Measurements from ENCODE around the gene KNG1. TPM values are rescaled to one million over a fixed set of nuclear protein-coding genes. Genes with fewer than 3 reads are reported as not detected.

The KNG1 gene
- total RNA-seq, 3 donors from 2014 or later: 0.48 TPM; not detected in 2

DNA sequence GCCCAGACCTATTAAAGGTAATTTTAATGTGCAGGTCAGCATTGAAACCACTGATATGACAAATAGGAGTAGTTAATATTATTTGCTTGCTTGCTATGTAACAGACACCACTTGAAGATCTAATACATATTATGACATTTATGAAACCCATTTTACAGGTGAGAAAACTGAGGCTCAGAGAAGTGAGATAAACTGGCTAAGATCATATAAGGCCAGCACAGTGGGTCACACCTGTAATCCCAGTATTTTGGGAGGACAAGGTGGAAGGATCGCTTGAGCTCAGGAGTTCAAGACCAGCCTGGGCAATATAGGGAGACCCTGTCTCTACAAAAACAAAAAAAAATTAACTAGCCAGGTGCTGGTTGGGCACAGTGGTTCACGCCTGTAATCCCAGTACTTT lies 33.2 kb downstream of the KNG1 start:
- no peak overlapping the region for H3K27ac ChIP-seq
- DNase-seq (ENCODE audit: low spot score in 2 of 2): no peak
- intact Hi-C loops (cut with DNase I; ENCODE audit: low total_unique reads): no loop called here
- H3K9me3 ChIP-seq: no peaks in the 10 kb centered on the region
- no peak for TF ChIP-seq POLR2A (IDR thresholded peaks at IDR 0.05)
- TF ChIP-seq, protein P1, sequence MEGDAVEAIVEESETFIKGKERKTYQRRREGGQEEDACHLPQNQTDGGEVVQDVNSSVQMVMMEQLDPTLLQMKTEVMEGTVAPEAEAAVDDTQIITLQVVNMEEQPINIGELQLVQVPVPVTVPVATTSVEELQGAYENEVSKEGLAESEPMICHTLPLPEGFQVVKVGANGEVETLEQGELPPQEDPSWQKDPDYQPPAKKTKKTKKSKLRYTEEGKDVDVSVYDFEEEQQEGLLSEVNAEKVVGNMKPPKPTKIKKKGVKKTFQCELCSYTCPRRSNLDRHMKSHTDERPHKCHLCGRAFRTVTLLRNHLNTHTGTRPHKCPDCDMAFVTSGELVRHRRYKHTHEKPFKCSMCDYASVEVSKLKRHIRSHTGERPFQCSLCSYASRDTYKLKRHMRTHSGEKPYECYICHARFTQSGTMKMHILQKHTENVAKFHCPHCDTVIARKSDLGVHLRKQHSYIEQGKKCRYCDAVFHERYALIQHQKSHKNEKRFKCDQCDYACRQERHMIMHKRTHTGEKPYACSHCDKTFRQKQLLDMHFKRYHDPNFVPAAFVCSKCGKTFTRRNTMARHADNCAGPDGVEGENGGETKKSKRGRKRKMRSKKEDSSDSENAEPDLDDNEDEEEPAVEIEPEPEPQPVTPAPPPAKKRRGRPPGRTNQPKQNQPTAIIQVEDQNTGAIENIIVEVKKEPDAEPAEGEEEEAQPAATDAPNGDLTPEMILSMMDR (IDR thresholded peaks at IDR 0.05): no peak
- no peak for TF ChIP-seq POLR2AphosphoS5 (IDR thresholded peaks at IDR 0.05)
- H3K27me3 ChIP-seq: no peaks in the 10 kb centered on the region
- no peaks in the 10 kb centered on the region for H3K4me1 ChIP-seq
- no peaks in the 10 kb centered on the region for H3K36me3 ChIP-seq
- no peak overlapping the region for H3K4me3 ChIP-seq

DNA sequence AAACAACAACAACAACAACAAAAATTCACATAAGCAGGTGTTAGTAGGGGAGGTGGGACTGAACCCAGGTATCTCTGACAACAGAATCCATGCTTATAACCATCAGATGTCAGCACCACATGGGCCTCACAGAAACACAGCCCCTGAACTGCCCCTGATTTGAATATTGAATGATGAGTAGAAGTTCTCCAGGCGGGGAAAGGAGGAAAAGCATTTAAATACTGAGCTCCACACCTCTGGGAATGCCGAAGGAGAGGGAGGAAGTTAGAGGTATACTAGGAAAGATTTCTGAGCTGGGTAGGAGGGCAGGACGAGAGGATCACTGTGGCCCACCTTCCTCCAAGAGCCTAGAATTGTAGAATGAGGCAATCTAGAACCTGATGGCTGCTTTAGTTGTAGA lies 34.3 kb downstream of the KNG1 start:
- Histone ChIP-seq H3K36me3 (no peaks in the 10 kb centered on the region), H3K27me3 (no peaks in the 10 kb centered on the region), H3K27ac (no peak overlapping the region), H3K4me3 (no peak overlapping the region), H3K9me3 (no peaks in the 10 kb centered on the region), H3K4me1 (no peaks in the 10 kb centered on the region)
- TF ChIP-seq, protein P1 (IDR thresholded peaks at IDR 0.05): no peak
- no peak for TF ChIP-seq POLR2A (IDR thresholded peaks at IDR 0.05)
- no peak for TF ChIP-seq POLR2AphosphoS5 (IDR thresholded peaks at IDR 0.05)
- intact Hi-C loops (cut with DNase I; ENCODE audit: low total_unique reads): no loop called here
- no peak for DNase-seq (ENCODE audit: low spot score in 2 of 2)

DNA sequence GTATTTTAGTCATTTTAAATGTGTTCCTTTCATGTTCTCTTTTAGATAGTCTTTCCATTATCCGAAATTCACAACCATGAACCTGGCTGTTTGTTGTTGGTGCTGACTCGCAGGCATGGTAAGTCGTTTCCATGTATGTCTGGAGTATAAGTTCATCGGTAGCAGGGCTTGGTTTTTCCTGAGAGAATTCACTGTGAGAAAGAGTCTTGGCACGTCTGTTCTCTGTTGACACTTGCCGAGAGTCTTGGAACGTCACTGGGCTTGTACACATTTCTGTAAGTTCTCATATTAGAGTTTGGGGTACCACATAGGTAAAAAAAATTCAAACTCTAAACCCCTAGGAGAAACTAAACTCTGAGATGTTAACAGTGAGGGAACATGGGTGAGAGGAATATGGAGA lies 36.8 kb downstream of the KNG1 start:
- TF ChIP-seq POLR2A (IDR thresholded peaks at IDR 0.05): no peak
- no peaks in the 10 kb centered on the region for H3K27me3 ChIP-seq

DNA sequence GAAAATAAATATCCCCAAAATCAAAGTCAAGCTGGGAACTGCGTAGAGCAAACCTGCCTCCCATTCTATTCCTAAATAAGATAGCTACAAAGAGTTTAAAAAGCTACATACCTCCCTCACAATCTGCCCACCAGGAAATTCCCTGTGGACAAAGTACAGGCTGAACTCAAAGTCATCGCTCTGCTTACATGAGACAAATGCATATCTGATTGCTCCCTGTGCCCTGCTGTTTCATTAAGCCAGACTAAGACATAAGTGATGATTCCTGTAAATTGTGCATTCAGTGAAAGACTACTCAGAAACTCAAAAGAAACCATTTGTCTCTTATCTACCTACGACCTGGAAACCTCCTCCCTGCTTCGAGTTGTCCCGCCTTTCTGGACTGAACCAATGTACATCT lies 37.7 kb downstream of the KNG1 start:
- Histone ChIP-seq H3K36me3 (no peaks in the 10 kb centered on the region), H3K27me3 (no peaks in the 10 kb centered on the region), H3K27ac (no peak overlapping the region), H3K9me3 (no peaks in the 10 kb centered on the region), H3K4me3 (no peak overlapping the region), H3K4me1 (no peaks in the 10 kb centered on the region)
- intact Hi-C loops (cut with DNase I; ENCODE audit: low total_unique reads): no loop called here
- TF ChIP-seq POLR2A (IDR thresholded peaks at IDR 0.05): no peak
- TF ChIP-seq, protein P1 (IDR thresholded peaks at IDR 0.05): no peak
- no peak for TF ChIP-seq POLR2AphosphoS5 (IDR thresholded peaks at IDR 0.05)
- DNase-seq (ENCODE audit: low spot score in 2 of 2): no peak

More for the DNA sequence above, 36.8 kb downstream of the KNG1 start:
- Histone ChIP-seq H3K4me3 (no peak overlapping the region), H3K27ac (no peak overlapping the region), H3K9me3 (no peaks in the 10 kb centered on the region), H3K36me3 (no peaks in the 10 kb centered on the region), H3K4me1 (no peaks in the 10 kb centered on the region)
- no peak for DNase-seq (ENCODE audit: low spot score in 2 of 2)
- intact Hi-C loops (cut with DNase I; ENCODE audit: low total_unique reads): no loop called here

DNA sequence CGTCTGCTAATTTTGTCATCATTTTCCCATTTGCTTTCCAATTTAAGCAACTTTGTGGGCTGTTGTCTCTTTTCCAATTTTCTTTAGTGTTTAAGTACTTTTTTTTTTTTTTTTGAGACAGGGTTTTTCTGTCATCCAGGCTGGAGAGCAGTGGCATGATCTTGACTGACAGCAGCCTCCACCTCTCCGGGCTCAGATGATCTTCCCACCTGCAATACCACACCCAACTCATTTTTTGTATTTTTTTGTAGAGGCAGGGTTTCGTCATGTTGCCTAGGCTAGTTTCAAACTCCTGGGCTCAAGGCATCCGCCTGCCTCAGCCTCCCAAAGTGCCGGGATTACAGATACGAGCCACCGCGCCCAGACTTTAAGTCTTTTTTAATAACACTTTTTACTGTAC lies 40.1 kb downstream of the KNG1 start:
- TF ChIP-seq POLR2AphosphoS5 (IDR thresholded peaks at IDR 0.05) (no peak), POLR2A (IDR thresholded peaks at IDR 0.05) (no peak)
- TF ChIP-seq, protein P1 (IDR thresholded peaks at IDR 0.05): no peak
- Histone ChIP-seq H3K27me3 (no peaks in the 10 kb centered on the region), H3K36me3 (no peaks in the 10 kb centered on the region), H3K27ac (no peak overlapping the region), H3K4me3 (no peak overlapping the region), H3K4me1 (no peaks in the 10 kb centered on the region), H3K9me3 (no peaks in the 10 kb centered on the region)
- intact Hi-C loops (cut with DNase I; ENCODE audit: low total_unique reads): no loop called here
- no peak for DNase-seq (ENCODE audit: low spot score in 2 of 2)

DNA sequence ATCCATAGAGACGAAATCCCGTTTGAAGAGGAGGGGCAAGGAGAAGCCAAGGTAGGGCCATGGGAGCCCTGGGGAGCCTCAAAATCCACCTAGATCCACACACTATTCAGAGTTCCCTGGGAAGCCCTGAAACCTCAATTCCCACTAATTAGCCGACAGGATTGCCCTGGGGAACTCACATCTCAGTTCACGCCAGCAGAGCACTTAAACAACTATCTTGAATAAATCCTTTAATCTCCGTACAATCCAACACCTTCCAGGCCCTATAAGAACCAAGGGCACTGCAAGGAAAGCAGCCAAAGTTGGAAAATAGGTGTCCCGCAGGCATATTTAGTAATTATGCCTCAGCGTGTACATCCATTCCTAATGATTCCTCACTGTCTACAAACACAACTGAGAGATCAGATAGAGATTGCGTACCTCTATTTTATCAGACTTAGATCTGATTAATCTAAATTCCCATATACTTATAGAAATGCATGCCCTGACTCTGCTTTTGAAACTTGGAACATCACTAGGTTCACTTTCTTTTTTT lies 40.6 kb downstream of the KNG1 start:
- Histone ChIP-seq H3K4me1 (no peaks in the 10 kb centered on the region), H3K27ac (no peak overlapping the region), H3K9me3 (no peaks in the 10 kb centered on the region), H3K4me3 (no peak overlapping the region), H3K36me3 (no peaks in the 10 kb centered on the region), H3K27me3 (no peaks in the 10 kb centered on the region)
- TF ChIP-seq POLR2A (IDR thresholded peaks at IDR 0.05) (no peak), POLR2AphosphoS5 (IDR thresholded peaks at IDR 0.05) (no peak)
- TF ChIP-seq, protein P1 (IDR thresholded peaks at IDR 0.05): no peak
- intact Hi-C loops (cut with DNase I; ENCODE audit: low total_unique reads): no loop called here
- no peak for DNase-seq (ENCODE audit: low spot score in 2 of 2)
